ENCODE data around the gene ADPRS. TPM values are rescaled to one million over a fixed set of nuclear protein-coding genes. Genes with fewer than 3 reads are reported as not detected.

ADPRS gene
- total and polyA plus RNA-seq, 8 donors: 6.1 to 28.8 (median 10.7) TPM

DNA sequence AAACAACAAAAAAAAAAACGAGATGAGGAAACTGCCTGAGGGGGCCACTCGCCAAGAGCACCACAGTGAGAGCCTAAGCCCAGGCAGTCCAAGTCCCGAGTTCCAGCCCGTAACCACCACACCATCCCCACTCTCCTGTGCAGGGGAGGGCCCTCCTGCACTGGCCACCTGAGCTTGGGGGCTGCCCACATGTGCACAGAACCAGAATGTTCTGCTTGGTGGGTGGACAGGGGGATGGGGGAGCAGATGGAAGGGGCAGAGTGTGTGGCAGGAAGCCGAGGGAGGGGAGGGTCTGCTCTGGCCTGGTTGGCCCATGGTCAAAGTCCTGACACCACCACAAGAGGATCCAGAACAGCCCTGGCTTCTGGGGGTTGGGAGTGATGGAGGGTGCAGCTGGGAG is 17.6 kb downstream of the ADPRS start:
- Histone ChIP-seq H3K36me3 (no peaks in the 10 kb centered on the region), H3K4me1 (no peaks in the 10 kb centered on the region), H3K4me3 (no peak overlapping the region), H3K27me3 (no peaks in the 10 kb centered on the region), H3K27ac (no peak overlapping the region), H3K9me3 (no peaks in the 10 kb centered on the region)
- no peak for FAIRE-seq
- intact Hi-C loops (cut with DNase I): no loop called here
- TF ChIP-seq, protein P1, sequence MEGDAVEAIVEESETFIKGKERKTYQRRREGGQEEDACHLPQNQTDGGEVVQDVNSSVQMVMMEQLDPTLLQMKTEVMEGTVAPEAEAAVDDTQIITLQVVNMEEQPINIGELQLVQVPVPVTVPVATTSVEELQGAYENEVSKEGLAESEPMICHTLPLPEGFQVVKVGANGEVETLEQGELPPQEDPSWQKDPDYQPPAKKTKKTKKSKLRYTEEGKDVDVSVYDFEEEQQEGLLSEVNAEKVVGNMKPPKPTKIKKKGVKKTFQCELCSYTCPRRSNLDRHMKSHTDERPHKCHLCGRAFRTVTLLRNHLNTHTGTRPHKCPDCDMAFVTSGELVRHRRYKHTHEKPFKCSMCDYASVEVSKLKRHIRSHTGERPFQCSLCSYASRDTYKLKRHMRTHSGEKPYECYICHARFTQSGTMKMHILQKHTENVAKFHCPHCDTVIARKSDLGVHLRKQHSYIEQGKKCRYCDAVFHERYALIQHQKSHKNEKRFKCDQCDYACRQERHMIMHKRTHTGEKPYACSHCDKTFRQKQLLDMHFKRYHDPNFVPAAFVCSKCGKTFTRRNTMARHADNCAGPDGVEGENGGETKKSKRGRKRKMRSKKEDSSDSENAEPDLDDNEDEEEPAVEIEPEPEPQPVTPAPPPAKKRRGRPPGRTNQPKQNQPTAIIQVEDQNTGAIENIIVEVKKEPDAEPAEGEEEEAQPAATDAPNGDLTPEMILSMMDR (IDR thresholded peaks at IDR 0.05): no peak
- ATAC-seq: no peak
- whole genome bisulfite sequencing, 2 donors: 43 to 50% methylated on average over 5 of the region's 5 CpGs
- no peak for DNase-seq

DNA sequence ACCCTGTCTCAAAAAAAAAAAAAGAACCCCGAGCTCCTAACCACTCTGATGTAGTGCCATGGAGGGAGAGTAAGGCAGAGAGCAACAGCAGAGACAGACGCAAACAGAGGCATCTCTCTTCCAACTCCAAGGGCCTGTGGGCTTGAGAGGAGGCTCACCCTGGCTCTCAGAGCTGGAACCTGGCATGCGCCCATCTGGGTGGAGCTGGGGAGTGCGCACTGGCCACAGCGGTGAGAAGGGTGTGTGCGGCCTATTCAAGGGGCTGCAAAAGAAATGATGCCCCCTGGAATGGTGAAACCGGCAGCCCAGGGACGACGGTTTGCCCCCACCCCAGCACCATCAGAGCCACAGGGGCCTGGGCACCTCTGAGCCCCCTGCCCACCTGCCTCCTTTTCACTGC is 18.7 kb downstream of the ADPRS start:
- Histone ChIP-seq H3K27me3 (no peaks in the 10 kb centered on the region), H3K36me3 (no peaks in the 10 kb centered on the region), H3K9me3 (no peaks in the 10 kb centered on the region), H3K4me3 (no peak overlapping the region), H3K4me1 (no peaks in the 10 kb centered on the region), H3K27ac (no peak overlapping the region)
- DNase-seq: no peak
- intact Hi-C loops (cut with DNase I): no loop called here
- ATAC-seq: no peak
- 71 to 74% methylated on average over 9 of the region's 9 CpGs for WGBS, 2 donors
- FAIRE-seq: no peak
- TF ChIP-seq, protein P1 (IDR thresholded peaks at IDR 0.05): no peak

DNA sequence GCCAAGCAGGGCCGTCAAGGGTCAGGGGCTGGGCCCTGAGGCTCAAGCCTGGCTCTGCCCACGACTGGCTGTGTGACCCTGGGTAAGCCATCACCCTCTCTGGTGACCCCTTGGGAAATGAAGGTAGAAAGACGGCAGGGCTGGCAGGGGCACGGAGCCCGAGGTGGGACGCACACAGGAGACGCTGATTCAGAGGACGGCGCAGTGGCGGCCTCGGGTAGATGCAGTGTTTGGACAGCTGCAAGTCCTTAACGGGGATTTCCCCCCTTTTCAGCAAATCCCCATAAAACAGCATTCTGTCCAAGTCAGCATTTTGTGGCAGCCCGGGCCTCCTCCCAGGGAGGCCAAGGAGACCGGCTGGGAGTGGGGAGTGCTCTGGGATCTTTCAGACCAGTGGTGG is 19.6 kb downstream of the ADPRS start:
- TF ChIP-seq, protein P1 (IDR thresholded peaks at IDR 0.05): no peak
- DNase-seq (no peak), ATAC-seq (no peak), FAIRE-seq (no peak)
- WGBS, 2 donors: 61 to 71% methylated on average over 14 of the region's 14 CpGs
- Histone ChIP-seq H3K4me3 (no peak overlapping the region), H3K36me3 (no peaks in the 10 kb centered on the region), H3K27me3 (no peaks in the 10 kb centered on the region), H3K27ac (no peak overlapping the region), H3K9me3 (no peaks in the 10 kb centered on the region), H3K4me1 (no peaks in the 10 kb centered on the region)
- intact Hi-C loops (cut with DNase I): no loop called here

DNA sequence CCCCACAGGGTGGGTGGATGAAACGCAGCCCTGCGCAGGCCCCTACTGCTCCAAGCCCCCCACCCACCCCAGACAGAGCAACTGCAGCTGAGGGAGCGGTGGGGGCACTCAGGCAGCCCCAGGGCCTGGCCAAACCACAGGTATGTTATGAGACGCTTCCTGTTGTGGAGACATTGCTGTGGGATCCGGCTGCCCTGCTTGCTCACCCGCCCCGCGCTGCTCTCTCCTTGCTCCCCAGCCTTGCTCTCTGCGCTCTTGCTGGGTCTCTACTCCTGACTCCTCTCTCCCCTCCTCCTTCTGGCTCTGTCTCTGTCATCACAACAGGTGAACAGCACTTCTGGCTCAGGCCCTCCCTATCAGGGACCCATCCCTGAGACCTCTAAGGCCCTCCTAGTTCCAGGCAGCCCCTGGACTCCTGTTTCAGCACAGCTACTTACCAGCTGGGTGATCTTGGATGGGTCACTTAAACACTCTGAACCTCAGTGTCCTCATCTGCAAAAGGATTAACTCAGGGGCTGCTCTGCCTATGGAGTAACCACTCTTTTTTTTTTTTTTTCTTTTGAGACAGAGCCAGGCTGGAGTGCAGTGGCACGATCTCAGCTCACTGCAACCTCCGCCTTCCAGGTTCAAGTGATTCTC is 20.5 kb downstream of the ADPRS start:
- Histone ChIP-seq H3K4me3 (no peak overlapping the region), H3K36me3 (no peaks in the 10 kb centered on the region), H3K27ac (no peak overlapping the region), H3K4me1 (no peaks in the 10 kb centered on the region), H3K27me3 (no peaks in the 10 kb centered on the region), H3K9me3 (no peaks in the 10 kb centered on the region)
- DNase-seq: no peak
- peak in 2 of 4 donors; percentile 11 to 49 for ATAC-seq
- no peak for FAIRE-seq
- intact Hi-C loops (cut with DNase I): no loop called here
- WGBS, 2 donors: 82 to 88% methylated on average over 11 of the region's 11 CpGs
- TF ChIP-seq, protein P1 (IDR thresholded peaks at IDR 0.05): no peak

DNA sequence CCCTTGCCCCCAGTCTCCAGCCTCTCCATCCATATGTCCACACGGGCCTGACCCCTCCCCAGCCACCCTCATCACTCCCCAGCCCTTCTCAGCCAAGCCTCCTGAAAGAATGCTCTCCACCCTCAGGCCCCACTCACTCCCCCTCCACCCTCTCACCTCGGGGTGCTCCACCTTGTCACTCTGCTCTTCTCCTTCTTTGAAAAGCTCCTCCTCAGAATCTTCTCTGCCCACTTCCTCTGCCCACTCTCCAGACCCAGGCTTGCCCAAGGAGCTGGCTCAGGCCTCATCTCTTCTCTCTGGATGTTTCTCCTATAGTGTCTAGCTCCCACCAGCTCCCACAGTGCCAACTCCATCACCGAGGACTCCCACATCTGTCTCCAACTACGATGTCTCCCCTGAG is 22.5 kb downstream of the ADPRS start:
- H3K9me3 ChIP-seq: no peaks in the 10 kb centered on the region
- TF ChIP-seq, protein P1 (IDR thresholded peaks at IDR 0.05): no peak
- H3K36me3 ChIP-seq: no peaks in the 10 kb centered on the region
- DNase-seq (no peak), FAIRE-seq (no peak), ATAC-seq (no peak)
- H3K4me3 ChIP-seq: no peak overlapping the region
- H3K4me1 ChIP-seq: no peaks in the 10 kb centered on the region
- intact Hi-C loops (cut with DNase I): no loop called here
- WGBS, 2 donors: 52 to 56% methylated on average over 4 of the region's 4 CpGs
- H3K27me3 ChIP-seq: no peaks in the 10 kb centered on the region
- H3K27ac ChIP-seq: no peak overlapping the region
